Endothelial cell (in vitro differentiated cells): ENCODE data around the gene TTC9C. TPM values are rescaled to one million over a fixed set of nuclear protein-coding genes. Genes with fewer than 3 reads are reported as not detected.
"Not testable (repeated sequence)": the region's sequence is repeated elsewhere in the genome, so short reads cannot be mapped to it uniquely, and the experiment has no call there.

Experiments used
- DNase-seq: peaks from one replicate; pipeline ENCODE4 v3.0.0; 2021; ENCODE audit warnings: low spot score
- H3K27ac Mint-ChIP-seq: one replicate; pipeline ENCODE4 v1.8.0; 2021; ENCODE audit warnings: mixed read lengths, inconsistent platforms; ENCODE audit not compliant: unreplicated experiment
- H3K27me3 Mint-ChIP-seq: one replicate; pipeline ENCODE4 v1.8.0; 2021; ENCODE audit warnings: mild to moderate bottlenecking, moderate library complexity, mixed read lengths, inconsistent platforms; ENCODE audit not compliant: unreplicated experiment
- H3K36me3 Mint-ChIP-seq: one replicate; pipeline ENCODE4 v1.8.0; 2021; ENCODE audit warnings: mild to moderate bottlenecking, low read depth, mixed read lengths, inconsistent platforms; ENCODE audit not compliant: unreplicated experiment
- H3K4me1 Mint-ChIP-seq: one replicate; pipeline ENCODE4 v1.8.0; 2021; ENCODE audit warnings: mild to moderate bottlenecking, mixed read lengths, inconsistent platforms; ENCODE audit not compliant: unreplicated experiment
- H3K4me3 Mint-ChIP-seq: one replicate; pipeline ENCODE4 v1.8.0; 2021; ENCODE audit warnings: mild to moderate bottlenecking, mixed read lengths, inconsistent platforms; ENCODE audit not compliant: unreplicated experiment
- H3K9me3 Mint-ChIP-seq: one replicate; pipeline ENCODE4 v1.8.0; 2021; ENCODE audit warnings: mixed read lengths, inconsistent platforms; ENCODE audit not compliant: unreplicated experiment
- CTCF ChIP-seq: fragments of 200-600 bp; sonication (generic); IDR thresholded peaks from one replicate; pipeline ENCODE4 v1.5.0; 2021; ENCODE audit warnings: antibody characterized with exemption; ENCODE audit not compliant: unreplicated experiment
- total RNA-seq: library from RNA; stranded (reverse); fragmentation: NEBNext Ultra II Directional; extraction: Animal tissue kit (Norgen Biotek cat#: 25700); gene quantifications from one replicate; pipeline ENCODE4 v1.2.1, GENCODE V29; 2021; ENCODE audit not compliant: unreplicated experiment

Gene TTC9C
- total RNA-seq, 1 donor from 2014 or later, result 38.1 TPM

DNA sequence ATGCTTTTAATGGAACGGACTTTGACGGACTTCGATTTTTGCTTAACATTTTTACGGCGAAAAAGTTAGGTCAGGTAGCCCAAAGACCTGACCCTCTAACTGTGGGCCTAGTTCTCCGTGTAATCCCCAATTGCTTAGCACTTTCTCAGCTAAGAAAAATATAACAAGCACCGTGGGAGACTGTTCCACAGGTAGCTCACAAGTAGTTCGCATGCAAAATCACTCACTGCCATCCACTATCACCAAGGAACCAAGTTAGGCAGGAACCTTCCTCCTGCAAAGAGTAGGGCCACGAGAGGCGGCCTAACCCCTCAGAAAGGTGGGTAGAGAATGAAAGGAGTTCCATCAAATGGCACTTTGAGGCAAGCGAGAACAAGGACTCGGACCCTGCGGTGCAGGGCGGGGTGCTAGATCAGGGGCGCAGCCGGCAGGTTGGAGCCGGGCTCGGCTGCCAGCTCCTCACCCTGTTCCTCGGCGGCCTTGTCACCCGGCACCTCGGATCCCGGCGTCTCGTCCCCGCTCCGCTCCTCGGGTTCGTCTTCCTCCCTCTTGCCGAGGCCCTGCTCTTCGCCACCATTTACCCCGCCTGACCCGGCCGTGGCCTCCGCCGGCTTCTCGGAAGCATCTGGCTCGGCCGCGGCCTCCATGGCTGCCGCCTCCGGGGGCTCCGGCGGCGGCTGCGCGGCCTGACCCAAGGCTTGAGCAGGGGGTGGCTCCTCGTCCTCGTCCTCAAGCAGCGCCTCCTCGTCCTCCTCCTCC lies 2.0 kb upstream of the TTC9C start:
- peak overlapping the region; percentile 99 for H3K4me3 Mint-ChIP-seq
- TF ChIP-seq CTCF, result no peak
- H3K27ac Mint-ChIP-seq, result peak overlapping the region; percentile 42
- H3K36me3 Mint-ChIP-seq, result peaks cover 38% of the 10 kb centered on the region
- H3K9me3 Mint-ChIP-seq, result no peaks in the 10 kb centered on the region
- peaks cover 31% of the 10 kb centered on the region for H3K4me1 Mint-ChIP-seq
- peaks cover 21% of the 10 kb centered on the region for H3K27me3 Mint-ChIP-seq
- peak; percentile 18 for DNase-seq

- H3K36me3 Mint-ChIP-seq, result peaks cover 33% of the 10 kb centered on the region
These were observed 1.4 kb upstream of the TTC9C start for GRCh38 chr11:62726915-62727164.

DNA sequence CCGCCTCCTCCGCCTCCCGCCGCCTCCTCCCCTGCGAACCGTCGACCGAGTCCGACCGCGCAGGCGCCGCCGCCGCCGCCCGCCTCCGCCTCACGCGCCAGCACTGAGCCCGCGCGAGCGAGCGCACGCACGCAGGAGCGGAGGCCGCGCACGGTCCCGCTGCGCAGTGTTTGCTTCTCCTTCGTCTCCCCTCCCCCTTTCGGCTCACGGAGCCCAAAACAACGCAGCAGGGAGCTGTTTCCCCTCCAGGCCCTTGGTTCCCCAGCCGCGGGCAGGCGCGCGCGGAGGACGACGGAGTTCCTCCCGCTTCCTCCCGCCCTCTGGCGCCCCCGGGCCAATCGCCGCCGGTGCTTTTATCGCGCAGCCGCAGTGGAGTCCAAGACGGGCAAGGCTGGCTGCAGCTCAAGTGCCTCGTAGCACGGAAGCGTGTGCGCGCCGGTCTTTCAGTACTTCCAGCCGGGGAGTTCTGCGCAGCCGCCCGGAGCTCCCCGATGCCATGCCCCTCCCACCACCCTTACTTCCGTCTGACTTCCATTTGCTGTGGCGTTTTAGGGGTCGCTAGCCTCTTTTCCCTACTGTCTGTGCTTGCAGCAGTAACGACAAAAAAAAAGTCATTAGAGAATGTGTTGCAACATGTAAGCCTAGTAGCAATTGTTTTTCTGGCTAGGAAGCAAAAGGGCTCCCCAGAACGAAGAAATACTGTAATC lies 968 bp upstream of the TTC9C start, which contains the start of gene HNRNPUL2:
Gene HNRNPUL2 (minus strand): TSS at position 293 of the 707 bp plus-strand sequence. CDS start 301 bp downstream, outside the sequence.
- H3K27me3 Mint-ChIP-seq, result peaks cover 21% of the 10 kb centered on the region
- peak within 1 kb of the TSS; percentile 96 for H3K27ac Mint-ChIP-seq
- H3K36me3 Mint-ChIP-seq, result peaks cover 28% of the 10 kb centered on the region
- no peak for TF ChIP-seq CTCF
- peaks cover 31% of the 10 kb centered on the region for H3K4me1 Mint-ChIP-seq
- no peaks in the 10 kb centered on the region for H3K9me3 Mint-ChIP-seq
- peak within 1 kb of the TSS; percentile 99 for H3K4me3 Mint-ChIP-seq
- DNase-seq, result peak; percentile 98

More at GRCh38 chr11:62726915-62727164, 1.4 kb upstream of the TTC9C start:
- peaks cover 31% of the 10 kb centered on the region for H3K4me1 Mint-ChIP-seq
- peak overlapping the region; percentile 99 for H3K4me3 Mint-ChIP-seq
- TF ChIP-seq CTCF, result no peak
- H3K27ac Mint-ChIP-seq, result no peak overlapping the region
- H3K27me3 Mint-ChIP-seq, result peaks cover 21% of the 10 kb centered on the region
- no peaks in the 10 kb centered on the region for H3K9me3 Mint-ChIP-seq
- no peak for DNase-seq

- H3K27me3 Mint-ChIP-seq, result peaks cover 21% of the 10 kb centered on the region
- peak overlapping the region; percentile 96 for H3K27ac Mint-ChIP-seq
These were observed 465 bp upstream of the TTC9C start for GRCh38 chr11:62727872-62728170.

GRCh38 chr11:62730076-62730475 lies 1.8 kb downstream of the TTC9C start:
- not testable (repeated sequence) for H3K27ac Mint-ChIP-seq, DNase-seq, H3K9me3 Mint-ChIP-seq
- Mint-ChIP-seq H3K27me3 (peaks cover 20% of the 10 kb centered on the region), H3K36me3 (peaks cover 17% of the 10 kb centered on the region), H3K4me1 (peaks cover 18% of the 10 kb centered on the region), H3K4me3 (peak overlapping the region; percentile 59)

More at GRCh38 chr11:62727872-62728170, 465 bp upstream of the TTC9C start:
- peak overlapping the region; percentile 99 for H3K4me3 Mint-ChIP-seq
- peak; percentile 74 for DNase-seq
- H3K36me3 Mint-ChIP-seq, result peaks cover 23% of the 10 kb centered on the region
- H3K4me1 Mint-ChIP-seq, result peaks cover 31% of the 10 kb centered on the region
- no peaks in the 10 kb centered on the region for H3K9me3 Mint-ChIP-seq
- no peak for TF ChIP-seq CTCF
